ENCODE data around the gene HDAC9. TPM values are rescaled to one million over a fixed set of nuclear protein-coding genes. Genes with fewer than 3 reads are reported as not detected.

HDAC9 gene
- total RNA-seq, 4 donors from 2014 or later = 3.0 to 14.0 (median 5.6) TPM

DNA sequence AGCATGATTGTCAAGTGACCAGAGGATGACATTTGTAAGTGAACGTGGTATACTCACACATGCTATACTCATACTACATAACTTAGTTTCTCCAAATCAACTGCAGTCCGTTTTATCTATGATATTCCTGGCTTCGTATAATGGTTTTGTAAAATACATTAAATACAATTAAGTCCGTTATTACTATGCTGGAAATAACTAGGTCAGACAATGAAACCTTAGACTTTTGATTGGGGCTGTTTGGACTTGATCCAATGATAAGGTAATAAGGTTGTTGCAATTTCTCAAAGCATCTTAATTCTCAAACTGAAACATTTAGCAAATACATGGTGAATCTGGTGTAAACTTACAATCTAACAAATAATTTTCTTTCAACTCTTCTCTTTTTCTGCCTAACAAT lies 504.9 kb downstream of the HDAC9 start:
- H3K27ac ChIP-seq = no peak overlapping the region
- in situ Hi-C loops (cut with MboI; ENCODE audit: low sequenced_read_pairs in 4 of 4) (no loop called here), intact Hi-C loops (cut with DNase I; ENCODE audit: low total_unique reads) (no loop called here)
- no peaks in the 10 kb centered on the region for H3K36me3 ChIP-seq
- H3K9me3 ChIP-seq = no peaks in the 10 kb centered on the region
- TF ChIP-seq POLR2A (IDR thresholded peaks at IDR 0.05) = no peak
- TF ChIP-seq, protein P1, sequence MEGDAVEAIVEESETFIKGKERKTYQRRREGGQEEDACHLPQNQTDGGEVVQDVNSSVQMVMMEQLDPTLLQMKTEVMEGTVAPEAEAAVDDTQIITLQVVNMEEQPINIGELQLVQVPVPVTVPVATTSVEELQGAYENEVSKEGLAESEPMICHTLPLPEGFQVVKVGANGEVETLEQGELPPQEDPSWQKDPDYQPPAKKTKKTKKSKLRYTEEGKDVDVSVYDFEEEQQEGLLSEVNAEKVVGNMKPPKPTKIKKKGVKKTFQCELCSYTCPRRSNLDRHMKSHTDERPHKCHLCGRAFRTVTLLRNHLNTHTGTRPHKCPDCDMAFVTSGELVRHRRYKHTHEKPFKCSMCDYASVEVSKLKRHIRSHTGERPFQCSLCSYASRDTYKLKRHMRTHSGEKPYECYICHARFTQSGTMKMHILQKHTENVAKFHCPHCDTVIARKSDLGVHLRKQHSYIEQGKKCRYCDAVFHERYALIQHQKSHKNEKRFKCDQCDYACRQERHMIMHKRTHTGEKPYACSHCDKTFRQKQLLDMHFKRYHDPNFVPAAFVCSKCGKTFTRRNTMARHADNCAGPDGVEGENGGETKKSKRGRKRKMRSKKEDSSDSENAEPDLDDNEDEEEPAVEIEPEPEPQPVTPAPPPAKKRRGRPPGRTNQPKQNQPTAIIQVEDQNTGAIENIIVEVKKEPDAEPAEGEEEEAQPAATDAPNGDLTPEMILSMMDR (IDR thresholded peaks at IDR 0.05 in 4 of 5, conservative IDR thresholded peaks at IDR 0.05 in 1 of 5) = no peak
- no peaks in the 10 kb centered on the region for H3K4me1 ChIP-seq
- ATAC-seq = no peak
- H3K4me3 ChIP-seq = no peak overlapping the region
- no peak for DNase-seq
- H3K27me3 ChIP-seq = no peaks in the 10 kb centered on the region

DNA sequence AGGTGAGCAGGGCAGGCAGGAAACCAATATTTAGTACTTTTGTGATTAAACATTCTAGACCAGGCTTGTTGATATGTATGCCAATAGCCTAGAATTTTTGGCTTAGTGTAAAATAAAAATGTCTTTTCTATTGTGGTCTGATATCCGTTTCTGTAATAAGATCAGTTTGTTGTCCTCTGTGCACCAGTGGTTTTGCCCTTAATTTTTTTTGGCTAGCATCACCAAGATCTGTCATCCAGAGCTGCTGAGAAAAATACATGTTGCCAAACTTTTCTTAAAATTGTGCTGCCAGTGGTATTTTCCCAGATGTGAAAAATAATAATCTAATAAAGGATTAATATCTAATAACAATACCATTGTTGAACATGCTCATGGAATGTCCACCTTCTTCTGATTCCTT lies 506.3 kb downstream of the HDAC9 start:
- H3K4me3 ChIP-seq = no peak overlapping the region
- H3K36me3 ChIP-seq = no peaks in the 10 kb centered on the region
- no peaks in the 10 kb centered on the region for H3K4me1 ChIP-seq
- H3K27me3 ChIP-seq = no peaks in the 10 kb centered on the region
- TF ChIP-seq, protein P1 (IDR thresholded peaks at IDR 0.05 in 4 of 5, conservative IDR thresholded peaks at IDR 0.05 in 1 of 5) = no peak
- no peak for TF ChIP-seq POLR2A (IDR thresholded peaks at IDR 0.05)
- intact Hi-C loops (cut with DNase I; ENCODE audit: low total_unique reads) = no loop called here
- ATAC-seq = no peak
- H3K9me3 ChIP-seq = no peaks in the 10 kb centered on the region
- in situ Hi-C loops (cut with MboI; ENCODE audit: low sequenced_read_pairs in 4 of 4) = no loop called here
- H3K27ac ChIP-seq = no peak overlapping the region
- no peak for DNase-seq

- Histone ChIP-seq H3K4me3 (no peak overlapping the region), H3K9me3 (no peaks in the 10 kb centered on the region), H3K4me1 (no peaks in the 10 kb centered on the region), H3K27me3 (no peaks in the 10 kb centered on the region), H3K27ac (no peak overlapping the region), H3K36me3 (no peaks in the 10 kb centered on the region)
- in situ Hi-C loops (cut with MboI; ENCODE audit: low sequenced_read_pairs in 4 of 4) = no loop called here
- TF ChIP-seq, protein P1 (IDR thresholded peaks at IDR 0.05 in 4 of 5, conservative IDR thresholded peaks at IDR 0.05 in 1 of 5) = no peak
- no peak for TF ChIP-seq POLR2A (IDR thresholded peaks at IDR 0.05)
- intact Hi-C loops (cut with DNase I; ENCODE audit: low total_unique reads) = no loop called here
- no peak for ATAC-seq
- DNase-seq = no peak
These were observed 513.8 kb downstream of the HDAC9 start for GRCh38 chr7:19009241-19009935.

DNA sequence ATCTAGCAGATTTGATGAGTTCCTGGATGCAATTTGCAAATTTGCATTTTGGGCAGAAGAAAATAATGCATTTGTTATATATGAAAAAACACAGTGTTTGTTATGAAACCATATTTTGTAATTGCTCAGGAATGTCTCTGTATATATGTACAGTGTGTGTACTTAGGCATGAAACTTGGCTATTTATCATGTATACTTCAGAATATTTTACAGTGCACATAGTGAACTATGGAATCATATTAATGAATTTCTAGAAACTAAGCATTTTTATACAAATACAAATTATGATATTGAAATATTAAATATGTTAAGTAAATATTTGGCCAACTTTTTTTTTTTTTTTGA lies 514.4 kb downstream of the HDAC9 start:
- no peak overlapping the region for H3K27ac ChIP-seq
- intact Hi-C loops (cut with DNase I; ENCODE audit: low total_unique reads) (no loop called here), in situ Hi-C loops (cut with MboI; ENCODE audit: low sequenced_read_pairs in 4 of 4) (no loop called here)
- H3K9me3 ChIP-seq = no peaks in the 10 kb centered on the region
- no peaks in the 10 kb centered on the region for H3K36me3 ChIP-seq
- no peaks in the 10 kb centered on the region for H3K4me1 ChIP-seq
- DNase-seq = no peak
- H3K4me3 ChIP-seq = no peak overlapping the region
- no peaks in the 10 kb centered on the region for H3K27me3 ChIP-seq
- TF ChIP-seq POLR2A (IDR thresholded peaks at IDR 0.05) = no peak
- TF ChIP-seq, protein P1 (IDR thresholded peaks at IDR 0.05 in 4 of 5, conservative IDR thresholded peaks at IDR 0.05 in 1 of 5) = no peak
- ATAC-seq = no peak

DNA sequence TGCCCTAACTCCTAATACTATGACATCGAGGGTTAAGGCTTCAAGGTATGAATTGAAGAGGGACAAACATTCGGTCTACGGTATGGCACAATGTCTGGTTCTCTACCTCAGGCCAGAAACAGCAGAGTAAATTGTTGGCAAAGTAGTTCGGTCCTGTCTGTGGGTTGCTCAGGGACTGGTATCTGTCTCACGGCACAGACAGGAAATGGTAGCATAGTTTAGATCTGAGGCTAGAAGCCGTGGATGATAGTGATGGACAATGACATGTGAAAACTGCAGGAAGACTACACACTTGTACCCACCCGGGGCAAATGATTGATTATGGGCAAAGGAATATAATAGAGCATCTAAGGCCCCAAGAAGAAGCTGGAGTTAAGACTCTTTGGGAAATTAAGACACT lies 515.7 kb downstream of the HDAC9 start:
- no peaks in the 10 kb centered on the region for H3K36me3 ChIP-seq
- H3K9me3 ChIP-seq = no peaks in the 10 kb centered on the region
- in situ Hi-C loops (cut with MboI; ENCODE audit: low sequenced_read_pairs in 4 of 4) = no loop called here
- DNase-seq = no peak
- no peaks in the 10 kb centered on the region for H3K27me3 ChIP-seq
- no peak for TF ChIP-seq POLR2A (IDR thresholded peaks at IDR 0.05)
- TF ChIP-seq, protein P1 (IDR thresholded peaks at IDR 0.05 in 4 of 5, conservative IDR thresholded peaks at IDR 0.05 in 1 of 5) = no peak
- H3K27ac ChIP-seq = no peak overlapping the region
- intact Hi-C loops (cut with DNase I; ENCODE audit: low total_unique reads) = no loop called here
- no peak for ATAC-seq
- H3K4me3 ChIP-seq = no peak overlapping the region
- H3K4me1 ChIP-seq = no peaks in the 10 kb centered on the region
